Spleen (tissue), 11 donors: ENCODE data around the gene SLC16A10. TPM values are rescaled to one million over a fixed set of nuclear protein-coding genes. Genes with fewer than 3 reads are reported as not detected.

Experiments
- DNase-seq: peaks from one replicate; pipeline ENCODE4 v3.0.0-alpha.2; 2020
- H3K27ac ChIP-seq, 8 donors: fragments of 200-600 bp; sonication (generic) in 7 of 8; 1 replicate in 4 of 8; 2 replicates in 4 of 8; pipeline versions ENCODE4 v1.5.0 to v1.8.0; 2016 to 2021; ENCODE audit warnings: inconsistent platforms in 4 of 8, mild to moderate bottlenecking in 4 of 8, moderate library complexity in 1 of 8
- H3K27me3 ChIP-seq, 7 donors: fragments of 200-600 bp; sonication (generic) in 6 of 7; replicated peaks in 1 of 7; 1 replicate in 4 of 7; 2 replicates in 3 of 7; pipeline versions ENCODE4 v1.5.0 to v1.8.0; 2016 to 2021; ENCODE audit warnings: inconsistent platforms in 3 of 7, mild to moderate bottlenecking in 1 of 7
- H3K36me3 ChIP-seq, 6 donors: fragments of 200-600 bp; sonication (generic) in 5 of 6; 1 replicate in 4 of 6; 2 replicates in 2 of 6; pipeline versions ENCODE4 v1.5.0 to v1.8.0; 2016 to 2021; ENCODE audit warnings: inconsistent platforms in 2 of 6
- H3K4me1 ChIP-seq, 6 donors: fragments of 200-600 bp; sonication (generic) in 5 of 6; 1 replicate in 3 of 6; 2 replicates in 3 of 6; pipeline versions ENCODE4 v1.5.0 to v1.8.0; 2016 to 2021; ENCODE audit warnings: inconsistent platforms in 3 of 6
- H3K4me3 ChIP-seq, 8 donors: fragments of 200-600 bp; sonication (generic) in 7 of 8; 1 replicate in 4 of 8; 2 replicates in 4 of 8; pipeline versions ENCODE4 v1.5.0 to v1.8.0; 2016 to 2021; ENCODE audit warnings: inconsistent platforms in 4 of 8, mild to moderate bottlenecking in 4 of 8, moderate library complexity in 2 of 8
- H3K9me3 ChIP-seq, 8 donors: fragments of 200-600 bp; sonication (generic) in 7 of 8; 1 replicate in 4 of 8; 2 replicates in 4 of 8; pipeline versions ENCODE4 v1.5.0 to v1.8.0; 2016 to 2021; ENCODE audit warnings: inconsistent platforms in 4 of 8
- CTCF ChIP-seq, 11 experiments: fragments of 200-600 bp in 7 of 11; fragments of 450-650 bp in 4 of 11; sonication (generic) in 4 of 11; IDR thresholded peaks in 8 of 11; conservative IDR thresholded peaks in 3 of 11; 1 replicate in 7 of 11; 2 replicates in 4 of 11; pipeline versions ENCODE4 v1.4.0 to v1.8.0; 2016 to 2021; ENCODE audit warnings: antibody characterized with exemption in 11 of 11, inconsistent platforms in 4 of 11, mild to moderate bottlenecking in 1 of 11
- POLR2A ChIP-seq, 3 donors: fragments of 450-650 bp; IDR thresholded peaks; one replicate each; pipeline ENCODE4 v1.5.1; 2017; ENCODE audit warnings: antibody characterized with exemption in 3 of 3, mild to moderate bottlenecking in 1 of 3
- POLR2AphosphoS5 ChIP-seq, 3 donors: sonication (generic); formaldehyde crosslinking; IDR thresholded peaks; one replicate each; pipeline ENCODE4 v1.5.1; 2017; ENCODE audit warnings: antibody characterized with exemption in 3 of 3
- WGBS, 5 donors: extraction: QIAGEN DNeasy Blood & Tissue Kit in 3 of 5; methylation state at CpG; one replicate each; pipeline versions ENCODE4 v1.1.5 to v1.1.7; 2013 to 2018; 5-methylcytosine and 5-hydroxymethylcytosine counted together
- intact Hi-C: fragments of 100-400 bp; cut with DNase I; formaldehyde crosslinking; loops from one replicate; pipeline ENCODE4 v1.15.0; 2023; ENCODE audit warnings: low total_unique reads
- polyA plus RNA-seq, 3 donors: library from polyadenylated mRNA; stranded (reverse); fragments of 200-250 nt; gene quantifications; one replicate each; pipeline ENCODE4 v1.2.1, GENCODE V29; 2013
- total RNA-seq, 7 donors: library from RNA; depleted of rRNA in 3 of 7; stranded (reverse); fragments of >200 nt in 3 of 7; fragmentation: NEBNext Ultra II Directional in 4 of 7; extraction: Animal tissue kit (Norgen Biotek cat#: 25700) in 4 of 7; gene quantifications; one replicate each; pipeline versions ENCODE4 v1.1.0 to v1.2.1, GENCODE V29; 2016 to 2021
- donor health status: healthy with polysubstance abuse.
- donor health status: DM: no; HTN: no; CAD: no; lungs with moderate emphysema.
- donor health status: DM: no; HTN: no; CAD: no.
- donor health status: Bipolar disorder and iron deficiency.
- donor health status: healthy.
- donor health status: DM: no; HTN: no; CAD: no.
- donor health status: DM: yes; HTN: yes; CAD: no.

The SLC16A10 gene
- total and polyA plus RNA-seq, 10 donors = 0.24 to 19.9 (median 5.6) TPM

- intact Hi-C loops = no loop called here
- DNase-seq = no peak
- H3K9me3 ChIP-seq = peaks cover 0 to 7% (median 1%) of the 10 kb centered on the region in 8 donors
- H3K36me3 ChIP-seq = no peaks in the 10 kb centered on the region
- no peaks in the 10 kb centered on the region for H3K27me3 ChIP-seq
- H3K4me3 ChIP-seq = no peak overlapping the region
- H3K4me1 ChIP-seq = peaks cover 0 to 7% (median 0%) of the 10 kb centered on the region in 6 donors
- H3K27ac ChIP-seq = no peak overlapping the region
- TF ChIP-seq CTCF (IDR thresholded peaks at IDR 0.05 in 8 of 11, conservative IDR thresholded peaks at IDR 0.05 in 3 of 11) (no peak), POLR2AphosphoS5 (IDR thresholded peaks at IDR 0.05) (no peak), POLR2A (IDR thresholded peaks at IDR 0.05) (no peak)
Measured at GRCh38 chr6:111195656-111196055, 108.4 kb downstream of the SLC16A10 start.

GRCh38 chr6:111198841-111199240, 111.5 kb downstream of the SLC16A10 start:
- TF ChIP-seq POLR2AphosphoS5 (IDR thresholded peaks at IDR 0.05) (no peak), POLR2A (IDR thresholded peaks at IDR 0.05) (no peak), CTCF (IDR thresholded peaks at IDR 0.05 in 8 of 11, conservative IDR thresholded peaks at IDR 0.05 in 3 of 11) (no peak)
- Histone ChIP-seq H3K27me3 (no peaks in the 10 kb centered on the region), H3K4me3 (no peak overlapping the region), H3K9me3 (no peaks in the 10 kb centered on the region), H3K27ac (no peak overlapping the region), H3K4me1 (peaks cover 0 to 9% (median 0%) of the 10 kb centered on the region in 6 donors), H3K36me3 (no peaks in the 10 kb centered on the region)
- intact Hi-C loops = no loop called here
- WGBS, 5 donors = 91 to 100% (median 97%) methylated on average over 3 of the region's 3 CpGs
- DNase-seq = no peak

- Histone ChIP-seq H3K36me3 (no peaks in the 10 kb centered on the region), H3K9me3 (no peaks in the 10 kb centered on the region), H3K4me1 (peaks cover 0 to 9% (median 0%) of the 10 kb centered on the region in 6 donors), H3K27me3 (no peaks in the 10 kb centered on the region), H3K27ac (no peak overlapping the region), H3K4me3 (no peak overlapping the region)
- 59 to 75% (median 65%) methylated on average over 1 of the region's 1 CpG for WGBS, 5 donors
- no peak for DNase-seq
- TF ChIP-seq CTCF (IDR thresholded peaks at IDR 0.05 in 8 of 11, conservative IDR thresholded peaks at IDR 0.05 in 3 of 11) = no peak
- no peak for TF ChIP-seq POLR2A (IDR thresholded peaks at IDR 0.05)
- TF ChIP-seq POLR2AphosphoS5 (IDR thresholded peaks at IDR 0.05) = no peak
- intact Hi-C loops = no loop called here
Measured at GRCh38 chr6:111199935-111200334, 112.6 kb downstream of the SLC16A10 start.

- Histone ChIP-seq H3K4me1 (peaks cover 0 to 9% (median 0%) of the 10 kb centered on the region in 6 donors), H3K27me3 (no peaks in the 10 kb centered on the region), H3K36me3 (no peaks in the 10 kb centered on the region), H3K4me3 (no peak overlapping the region), H3K9me3 (no peaks in the 10 kb centered on the region), H3K27ac (no peak overlapping the region)
- WGBS, 5 donors = 60 to 64% (median 61%) methylated on average over 8 of the region's 8 CpGs
- no peak for DNase-seq
- intact Hi-C loops = no loop called here
- TF ChIP-seq POLR2A (IDR thresholded peaks at IDR 0.05) (no peak), CTCF (IDR thresholded peaks at IDR 0.05 in 8 of 11, conservative IDR thresholded peaks at IDR 0.05 in 3 of 11) (no peak), POLR2AphosphoS5 (IDR thresholded peaks at IDR 0.05) (no peak)
Measured at GRCh38 chr6:111200350-111201243, 113.3 kb downstream of the SLC16A10 start.
